K562 (cell line): Measurements from ENCODE around the gene ESR2.

Source experiments
- HMGXB4 ChIP-seq: sonication (generic); formaldehyde crosslinking; IDR thresholded peaks from 2 replicates; pipeline ENCODE4 v1.8.1; 2023; ENCODE audit warnings: mild to moderate bottlenecking, missing genetic modification reagents
- TCF7L2 ChIP-seq: fragments of 150-350 bp; IDR thresholded peaks from 2 replicates; pipeline ENCODE4 v1.6.1; 2016; ENCODE audit warnings: low read depth, mild to moderate bottlenecking, low read length, moderate library complexity
- ZBTB7A ChIP-seq: IDR thresholded peaks from 2 replicates; pipeline ENCODE4 v1.6.1; 2011; ENCODE audit warnings: low read depth, mild to moderate bottlenecking, low read length, moderate library complexity, borderline replicate concordance; ENCODE audit not compliant: control insufficient read depth
- TF ChIP-seq, protein P1 (sequence below), 3 experiments: IDR thresholded peaks in 2 of 3; conservative IDR thresholded peaks in 1 of 3; 2 replicates each; pipeline ENCODE4 v1.5.1; 2011 to 2012; ENCODE audit warnings: low read length in 3 of 3, mild to moderate bottlenecking in 3 of 3, control low read depth in 2 of 3, improper control_type of control experiment in 1 of 3, inconsistent platforms in 1 of 3, low read depth in 1 of 3, mixed read lengths in 1 of 3, moderate library complexity in 1 of 3; ENCODE audit not compliant: insufficient read depth in 2 of 3
- TF ChIP-seq, protein P2 (sequence below): sonication (generic); formaldehyde crosslinking; IDR thresholded peaks from 2 replicates; pipeline ENCODE4 v1.8.1; 2023; ENCODE audit warnings: missing genetic modification reagents, mild to moderate bottlenecking, borderline replicate concordance

DNA sequence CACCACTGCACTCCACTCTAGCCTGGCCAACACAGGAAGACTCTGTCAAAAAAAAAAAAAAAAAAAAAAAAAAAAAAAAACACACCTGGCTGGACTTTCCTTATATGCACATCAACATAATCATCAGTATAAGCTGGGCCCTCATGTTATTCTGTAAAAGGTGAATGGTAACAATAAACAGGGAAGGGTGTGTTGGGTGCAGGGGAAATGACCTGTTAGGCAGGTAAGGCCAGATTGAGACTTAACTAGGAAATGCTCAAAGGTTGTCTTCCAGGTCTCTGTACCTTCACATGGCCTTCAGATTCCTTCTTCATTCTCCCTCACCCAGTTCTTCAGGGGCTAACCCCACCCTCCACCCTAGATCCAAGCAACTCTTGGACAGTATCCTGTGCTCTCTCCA, 47.5 kb downstream of the ESR2 start:
- TF ChIP-seq HMGXB4 (CRISPR knock-in tag) (no peak), TCF7L2 (no peak), ZBTB7A (no peak)
- TF ChIP-seq, protein P1, sequence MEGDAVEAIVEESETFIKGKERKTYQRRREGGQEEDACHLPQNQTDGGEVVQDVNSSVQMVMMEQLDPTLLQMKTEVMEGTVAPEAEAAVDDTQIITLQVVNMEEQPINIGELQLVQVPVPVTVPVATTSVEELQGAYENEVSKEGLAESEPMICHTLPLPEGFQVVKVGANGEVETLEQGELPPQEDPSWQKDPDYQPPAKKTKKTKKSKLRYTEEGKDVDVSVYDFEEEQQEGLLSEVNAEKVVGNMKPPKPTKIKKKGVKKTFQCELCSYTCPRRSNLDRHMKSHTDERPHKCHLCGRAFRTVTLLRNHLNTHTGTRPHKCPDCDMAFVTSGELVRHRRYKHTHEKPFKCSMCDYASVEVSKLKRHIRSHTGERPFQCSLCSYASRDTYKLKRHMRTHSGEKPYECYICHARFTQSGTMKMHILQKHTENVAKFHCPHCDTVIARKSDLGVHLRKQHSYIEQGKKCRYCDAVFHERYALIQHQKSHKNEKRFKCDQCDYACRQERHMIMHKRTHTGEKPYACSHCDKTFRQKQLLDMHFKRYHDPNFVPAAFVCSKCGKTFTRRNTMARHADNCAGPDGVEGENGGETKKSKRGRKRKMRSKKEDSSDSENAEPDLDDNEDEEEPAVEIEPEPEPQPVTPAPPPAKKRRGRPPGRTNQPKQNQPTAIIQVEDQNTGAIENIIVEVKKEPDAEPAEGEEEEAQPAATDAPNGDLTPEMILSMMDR (IDR thresholded peaks at IDR 0.05 in 2 of 3, conservative IDR thresholded peaks at IDR 0.05 in 1 of 3; ENCODE audit: insufficient read depth in 2 of 3, low read depth in 1 of 3, low read length in 3 of 3): no peak
- TF ChIP-seq, protein P2, sequence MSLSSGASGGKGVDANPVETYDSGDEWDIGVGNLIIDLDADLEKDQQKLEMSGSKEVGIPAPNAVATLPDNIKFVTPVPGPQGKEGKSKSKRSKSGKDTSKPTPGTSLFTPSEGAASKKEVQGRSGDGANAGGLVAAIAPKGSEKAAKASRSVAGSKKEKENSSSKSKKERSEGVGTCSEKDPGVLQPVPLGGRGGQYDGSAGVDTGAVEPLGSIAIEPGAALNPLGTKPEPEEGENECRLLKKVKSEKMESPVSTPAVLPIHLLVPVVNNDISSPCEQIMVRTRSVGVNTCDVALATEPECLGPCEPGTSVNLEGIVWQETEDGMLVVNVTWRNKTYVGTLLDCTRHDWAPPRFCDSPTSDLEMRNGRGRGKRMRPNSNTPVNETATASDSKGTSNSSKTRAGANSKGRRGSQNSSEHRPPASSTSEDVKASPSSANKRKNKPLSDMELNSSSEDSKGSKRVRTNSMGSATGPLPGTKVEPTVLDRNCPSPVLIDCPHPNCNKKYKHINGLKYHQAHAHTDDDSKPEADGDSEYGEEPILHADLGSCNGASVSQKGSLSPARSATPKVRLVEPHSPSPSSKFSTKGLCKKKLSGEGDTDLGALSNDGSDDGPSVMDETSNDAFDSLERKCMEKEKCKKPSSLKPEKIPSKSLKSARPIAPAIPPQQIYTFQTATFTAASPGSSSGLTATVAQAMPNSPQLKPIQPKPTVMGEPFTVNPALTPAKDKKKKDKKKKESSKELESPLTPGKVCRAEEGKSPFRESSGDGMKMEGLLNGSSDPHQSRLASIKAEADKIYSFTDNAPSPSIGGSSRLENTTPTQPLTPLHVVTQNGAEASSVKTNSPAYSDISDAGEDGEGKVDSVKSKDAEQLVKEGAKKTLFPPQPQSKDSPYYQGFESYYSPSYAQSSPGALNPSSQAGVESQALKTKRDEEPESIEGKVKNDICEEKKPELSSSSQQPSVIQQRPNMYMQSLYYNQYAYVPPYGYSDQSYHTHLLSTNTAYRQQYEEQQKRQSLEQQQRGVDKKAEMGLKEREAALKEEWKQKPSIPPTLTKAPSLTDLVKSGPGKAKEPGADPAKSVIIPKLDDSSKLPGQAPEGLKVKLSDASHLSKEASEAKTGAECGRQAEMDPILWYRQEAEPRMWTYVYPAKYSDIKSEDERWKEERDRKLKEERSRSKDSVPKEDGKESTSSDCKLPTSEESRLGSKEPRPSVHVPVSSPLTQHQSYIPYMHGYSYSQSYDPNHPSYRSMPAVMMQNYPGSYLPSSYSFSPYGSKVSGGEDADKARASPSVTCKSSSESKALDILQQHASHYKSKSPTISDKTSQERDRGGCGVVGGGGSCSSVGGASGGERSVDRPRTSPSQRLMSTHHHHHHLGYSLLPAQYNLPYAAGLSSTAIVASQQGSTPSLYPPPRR (CRISPR knock-in tag): no peak
